ENCODE data around the gene PRSS8.

DNA sequence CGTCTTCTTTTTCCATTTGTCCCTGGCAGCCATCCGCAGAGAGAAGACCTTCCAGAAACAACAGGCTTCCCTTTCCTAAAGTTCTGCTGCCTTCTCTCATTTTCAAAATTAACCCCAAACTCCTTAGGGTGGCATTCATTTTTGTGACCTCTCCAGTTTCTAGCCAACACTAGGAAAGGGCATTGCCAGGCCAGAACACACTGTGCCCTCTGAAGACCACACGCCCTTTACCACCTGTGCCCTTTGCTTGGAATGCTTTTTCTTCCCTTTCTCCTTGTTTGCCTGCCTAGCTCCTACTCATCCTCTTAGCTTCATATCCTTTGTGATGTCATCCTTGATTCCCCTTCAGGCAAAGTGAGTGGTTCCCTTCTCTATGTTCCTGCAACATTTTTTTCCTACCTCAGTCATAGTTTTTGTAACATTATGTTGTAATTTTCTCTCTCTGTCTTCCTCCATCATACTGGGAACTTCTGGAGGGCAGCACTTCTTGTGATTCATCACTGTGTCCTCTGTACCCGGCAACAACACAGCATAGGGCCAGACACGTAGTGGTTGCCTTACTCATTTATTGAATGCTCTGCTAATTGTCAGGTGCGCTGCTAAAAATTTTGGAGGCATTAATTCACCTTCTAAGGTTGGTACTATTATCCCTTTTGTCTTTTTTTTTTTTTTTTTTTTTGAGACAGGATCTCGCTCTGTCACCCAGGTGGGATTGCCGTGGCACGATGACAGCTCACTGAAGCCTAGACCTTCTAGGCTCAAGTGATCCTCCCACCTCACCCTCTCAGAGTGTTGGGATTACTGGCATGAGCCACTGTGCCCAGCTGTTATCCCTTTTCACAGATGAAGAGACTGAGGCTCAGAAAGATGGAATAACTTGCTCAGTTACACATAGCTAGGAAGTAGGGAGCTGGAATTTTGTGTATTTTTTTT is 17.0 kb downstream of the PRSS8 start:
- TF ChIP-seq, protein P1, sequence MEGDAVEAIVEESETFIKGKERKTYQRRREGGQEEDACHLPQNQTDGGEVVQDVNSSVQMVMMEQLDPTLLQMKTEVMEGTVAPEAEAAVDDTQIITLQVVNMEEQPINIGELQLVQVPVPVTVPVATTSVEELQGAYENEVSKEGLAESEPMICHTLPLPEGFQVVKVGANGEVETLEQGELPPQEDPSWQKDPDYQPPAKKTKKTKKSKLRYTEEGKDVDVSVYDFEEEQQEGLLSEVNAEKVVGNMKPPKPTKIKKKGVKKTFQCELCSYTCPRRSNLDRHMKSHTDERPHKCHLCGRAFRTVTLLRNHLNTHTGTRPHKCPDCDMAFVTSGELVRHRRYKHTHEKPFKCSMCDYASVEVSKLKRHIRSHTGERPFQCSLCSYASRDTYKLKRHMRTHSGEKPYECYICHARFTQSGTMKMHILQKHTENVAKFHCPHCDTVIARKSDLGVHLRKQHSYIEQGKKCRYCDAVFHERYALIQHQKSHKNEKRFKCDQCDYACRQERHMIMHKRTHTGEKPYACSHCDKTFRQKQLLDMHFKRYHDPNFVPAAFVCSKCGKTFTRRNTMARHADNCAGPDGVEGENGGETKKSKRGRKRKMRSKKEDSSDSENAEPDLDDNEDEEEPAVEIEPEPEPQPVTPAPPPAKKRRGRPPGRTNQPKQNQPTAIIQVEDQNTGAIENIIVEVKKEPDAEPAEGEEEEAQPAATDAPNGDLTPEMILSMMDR (IDR thresholded peaks at IDR 0.05): no peak
- no peak for TF ChIP-seq POLR2A (IDR thresholded peaks at IDR 0.05)
